Calu3 (cell line): ENCODE results near the gene TMEM98. TPM values are rescaled to one million over a fixed set of nuclear protein-coding genes. Genes with fewer than 3 reads are reported as not detected.

Experiments used
- BruUV-seq: library from RNA; stranded (reverse); fragments of 400-500 nt; replicated peaks from 2 replicates; lab custom pipeline; 2021; lab: Mats Ljungman, UMichigan
- CTCF ChIA-PET: fragments of 300-600 bp; sonication (Branson Sonifier 250); formaldehyde crosslinking; loops from one replicate; lab custom pipeline; 2022; ENCODE audit warnings: antibody characterized with exemption; lab: Charles Lee
- DNase-seq: peaks from one replicate; pipeline ENCODE4 v3.0.0; 2022
- H3K27ac Mint-ChIP-seq: one replicate; pipeline ENCODE4 v1.8.0; 2022; ENCODE audit warnings: mixed read lengths; ENCODE audit not compliant: unreplicated experiment
- H3K27me3 Mint-ChIP-seq: one replicate; pipeline ENCODE4 v1.8.0; 2022; ENCODE audit warnings: mixed read lengths; ENCODE audit not compliant: unreplicated experiment
- H3K36me3 Mint-ChIP-seq: one replicate; pipeline ENCODE4 v1.8.0; 2022; ENCODE audit warnings: mild to moderate bottlenecking, moderate library complexity, mixed read lengths; ENCODE audit not compliant: insufficient read depth, unreplicated experiment
- H3K4me1 Mint-ChIP-seq: one replicate; pipeline ENCODE4 v1.8.0; 2022; ENCODE audit warnings: mild to moderate bottlenecking, low read depth, mixed read lengths; ENCODE audit not compliant: unreplicated experiment
- H3K4me3 Mint-ChIP-seq: one replicate; pipeline ENCODE4 v1.8.0; 2022; ENCODE audit warnings: mild to moderate bottlenecking, low read depth, moderate library complexity, mixed read lengths; ENCODE audit not compliant: unreplicated experiment
- H3K9me3 Mint-ChIP-seq: one replicate; pipeline ENCODE4 v1.8.0; 2022; ENCODE audit warnings: low read depth, mixed read lengths; ENCODE audit not compliant: unreplicated experiment
- CTCF ChIP-seq: fragments of 200-600 bp; IDR thresholded peaks from one replicate; pipeline ENCODE4 v1.8.0; 2022; ENCODE audit warnings: antibody characterized with exemption; ENCODE audit not compliant: unreplicated experiment
- intact Hi-C: fragments of 100-400 bp; cut with micrococcal nuclease; formaldehyde crosslinking; loops from one replicate; pipeline ENCODE4 v1.10.0; 2022; ENCODE audit not compliant: unreplicated experiment
- total RNA-seq: library from RNA; stranded (reverse); gene quantifications from 2 replicates; pipeline ENCODE4 v1.2.3, GENCODE V29; 2022

The TMEM98 gene
- total RNA-seq, 1 experiment from 2014 or later: 2.1 TPM

- TF ChIP-seq CTCF: no peak
- peaks cover 19% of the 10 kb centered on the region for H3K27me3 Mint-ChIP-seq
- CTCF ChIA-PET: no interaction called here
- BruUV-seq: no TSS peak
- H3K36me3 Mint-ChIP-seq: no peaks in the 10 kb centered on the region
- no peak overlapping the region for H3K4me3 Mint-ChIP-seq
- H3K4me1 Mint-ChIP-seq: peaks cover 16% of the 10 kb centered on the region
- intact Hi-C loops: no loop called here
- H3K27ac Mint-ChIP-seq: no peak overlapping the region
- no peaks in the 10 kb centered on the region for H3K9me3 Mint-ChIP-seq
- no peak for DNase-seq
These were observed 15.8 kb downstream of the TMEM98 start for GRCh38 chr17:32943647-32944191.

- H3K36me3 Mint-ChIP-seq: no peaks in the 10 kb centered on the region
- no peak for TF ChIP-seq CTCF
- CTCF ChIA-PET: interaction anchor here (0.8 kb wide), 1 partner anchor 16 kb away, joined by 3 read pairs; no protein-coding TSS in a partner anchor
- peaks cover 26% of the 10 kb centered on the region for H3K27me3 Mint-ChIP-seq
- no peak overlapping the region for H3K4me3 Mint-ChIP-seq
- no peaks in the 10 kb centered on the region for H3K9me3 Mint-ChIP-seq
- no peak for DNase-seq
- BruUV-seq: no TSS peak
- no peak overlapping the region for H3K27ac Mint-ChIP-seq
- H3K4me1 Mint-ChIP-seq: peaks cover 16% of the 10 kb centered on the region
- intact Hi-C loops: no loop called here
These were observed 16.5 kb downstream of the TMEM98 start for GRCh38 chr17:32944248-32945020.

- no peak overlapping the region for H3K27ac Mint-ChIP-seq
- no peak for DNase-seq
- H3K4me3 Mint-ChIP-seq: no peak overlapping the region
- TF ChIP-seq CTCF: no peak
- no TSS peak for BruUV-seq
- H3K4me1 Mint-ChIP-seq: peaks cover 16% of the 10 kb centered on the region
- no peaks in the 10 kb centered on the region for H3K9me3 Mint-ChIP-seq
- no peaks in the 10 kb centered on the region for H3K36me3 Mint-ChIP-seq
- CTCF ChIA-PET: no interaction called here
- H3K27me3 Mint-ChIP-seq: peaks cover 28% of the 10 kb centered on the region
- intact Hi-C loops: no loop called here
These were observed 18.6 kb downstream of the TMEM98 start for GRCh38 chr17:32946375-32947135.

GRCh38 chr17:32947736-32948135 is 19.8 kb downstream of the TMEM98 start:
- Mint-ChIP-seq H3K9me3 (no peaks in the 10 kb centered on the region), H3K4me3 (no peak overlapping the region), H3K27me3 (peaks cover 40% of the 10 kb centered on the region), H3K4me1 (peaks cover 16% of the 10 kb centered on the region), H3K36me3 (no peaks in the 10 kb centered on the region), H3K27ac (no peak overlapping the region)
- intact Hi-C loops: no loop called here
- TF ChIP-seq CTCF: no peak
- CTCF ChIA-PET: no interaction called here
- BruUV-seq: no TSS peak
- no peak for DNase-seq
